GM12801 (cell line): ENCODE results near the gene ARSK.

Source experiments
- CTCF ChIP-seq: IDR thresholded peaks from one replicate; pipeline ENCODE4 v1.5.1; 2011; ENCODE audit warnings: control low read depth; ENCODE audit not compliant: insufficient read length; ENCODE audit errors: extremely low read depth

Gene ARSK

GRCh38 chr5:95628933-95629332 lies 74.0 kb downstream of the ARSK start:
- no peak for TF ChIP-seq CTCF

- TF ChIP-seq CTCF = no peak
Measured at GRCh38 chr5:95630394-95630917, 75.6 kb downstream of the ARSK start.

GRCh38 chr5:95631255-95631958 lies 76.5 kb downstream of the ARSK start:
- no peak for TF ChIP-seq CTCF

- TF ChIP-seq CTCF = no peak
Measured at GRCh38 chr5:95631991-95632675, 77.2 kb downstream of the ARSK start.

DNA sequence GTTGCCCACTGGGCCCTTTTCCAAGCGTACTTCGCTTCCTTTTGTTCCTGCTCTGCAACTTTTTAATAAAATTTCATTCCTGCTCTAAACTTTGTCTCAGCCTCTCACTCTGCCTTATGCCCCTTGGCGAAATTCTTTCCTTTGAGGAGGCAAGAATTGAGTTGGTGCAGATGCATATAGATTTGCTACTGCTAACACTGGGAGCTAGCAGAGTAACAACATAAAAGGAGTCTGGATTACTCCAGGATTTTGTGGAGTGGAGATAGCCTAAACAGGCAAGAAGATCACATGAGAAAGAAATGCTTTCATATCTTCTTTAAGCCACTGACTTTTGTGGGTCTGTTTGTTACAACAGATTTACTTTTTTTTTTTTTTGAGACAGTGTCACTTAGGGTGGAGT lies 78.8 kb downstream of the ARSK start:
- TF ChIP-seq CTCF = no peak

- no peak for TF ChIP-seq CTCF
Measured at GRCh38 chr5:95634081-95634480, 79.2 kb downstream of the ARSK start.

GRCh38 chr5:95638632-95639031 lies 83.7 kb downstream of the ARSK start:
- TF ChIP-seq CTCF = no peak
